GM12874 (cell line): ENCODE results near the gene LHPP.

Source experiments
- TF ChIP-seq, protein P1 (sequence below): IDR thresholded peaks from 2 replicates; pipeline ENCODE4 v1.5.1; 2011; ENCODE audit warnings: low read depth, mild to moderate bottlenecking, control low read depth, low read length, moderate library complexity; ENCODE audit not compliant: insufficient read depth

Gene LHPP

DNA sequence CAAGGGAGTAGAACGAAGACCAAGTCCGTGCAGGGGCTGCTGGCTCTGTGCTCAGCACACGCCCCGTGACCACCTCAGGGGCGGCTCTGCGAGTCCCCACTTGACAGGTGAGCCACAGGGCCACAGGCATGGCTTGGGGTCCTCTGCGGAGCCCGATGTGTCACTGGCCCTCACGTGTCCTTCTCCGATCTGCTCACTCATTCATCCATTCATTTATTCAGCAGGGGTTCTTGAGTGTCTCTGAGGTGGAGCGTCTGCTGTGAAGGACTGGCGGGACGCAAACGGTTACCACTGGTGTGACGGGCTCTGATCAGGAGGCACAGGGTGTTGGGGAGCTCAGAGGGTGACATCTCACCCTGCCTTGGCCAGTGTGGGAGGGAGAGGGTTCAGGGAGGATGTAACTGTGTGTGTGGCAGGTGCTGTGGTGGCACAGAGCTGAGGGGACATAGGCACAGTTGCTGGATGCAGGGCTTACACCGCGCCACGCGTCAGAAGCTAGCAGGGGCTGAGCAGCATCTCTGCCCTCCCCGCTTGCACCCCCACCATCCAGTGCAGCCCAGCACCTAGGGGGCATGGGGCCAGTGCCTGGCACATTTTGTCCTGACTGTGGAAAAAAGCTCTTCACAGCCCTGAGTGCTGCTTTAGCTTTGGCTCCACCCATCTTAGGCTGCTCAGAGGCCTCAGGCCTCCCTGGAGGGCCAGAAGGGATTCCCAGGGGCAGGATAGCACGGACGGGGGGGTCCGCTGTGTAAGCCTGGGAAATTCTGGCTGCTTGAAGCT, 116.8 kb downstream of the LHPP start:
- TF ChIP-seq, protein P1, sequence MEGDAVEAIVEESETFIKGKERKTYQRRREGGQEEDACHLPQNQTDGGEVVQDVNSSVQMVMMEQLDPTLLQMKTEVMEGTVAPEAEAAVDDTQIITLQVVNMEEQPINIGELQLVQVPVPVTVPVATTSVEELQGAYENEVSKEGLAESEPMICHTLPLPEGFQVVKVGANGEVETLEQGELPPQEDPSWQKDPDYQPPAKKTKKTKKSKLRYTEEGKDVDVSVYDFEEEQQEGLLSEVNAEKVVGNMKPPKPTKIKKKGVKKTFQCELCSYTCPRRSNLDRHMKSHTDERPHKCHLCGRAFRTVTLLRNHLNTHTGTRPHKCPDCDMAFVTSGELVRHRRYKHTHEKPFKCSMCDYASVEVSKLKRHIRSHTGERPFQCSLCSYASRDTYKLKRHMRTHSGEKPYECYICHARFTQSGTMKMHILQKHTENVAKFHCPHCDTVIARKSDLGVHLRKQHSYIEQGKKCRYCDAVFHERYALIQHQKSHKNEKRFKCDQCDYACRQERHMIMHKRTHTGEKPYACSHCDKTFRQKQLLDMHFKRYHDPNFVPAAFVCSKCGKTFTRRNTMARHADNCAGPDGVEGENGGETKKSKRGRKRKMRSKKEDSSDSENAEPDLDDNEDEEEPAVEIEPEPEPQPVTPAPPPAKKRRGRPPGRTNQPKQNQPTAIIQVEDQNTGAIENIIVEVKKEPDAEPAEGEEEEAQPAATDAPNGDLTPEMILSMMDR: no peak

DNA sequence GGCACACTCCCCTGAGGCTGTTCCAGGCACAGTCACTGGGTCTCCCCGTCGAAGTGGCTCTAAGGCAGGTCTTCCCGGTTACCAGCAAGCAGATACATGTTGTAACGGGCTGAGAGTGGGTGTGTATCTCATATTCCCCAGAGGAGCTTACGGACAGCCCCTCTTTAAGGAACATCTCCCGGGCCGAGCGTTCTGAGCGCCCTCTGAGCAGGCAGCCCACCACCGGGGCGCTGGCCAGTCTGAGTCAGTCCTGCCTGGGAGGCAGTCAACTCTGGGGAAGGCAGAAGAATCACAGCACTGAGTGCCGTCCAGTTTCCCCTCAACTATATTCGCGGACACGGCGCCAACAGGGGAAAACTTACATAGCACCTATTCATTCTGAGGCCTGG, 117.4 kb downstream of the LHPP start:
- TF ChIP-seq, protein P1: no peak

DNA sequence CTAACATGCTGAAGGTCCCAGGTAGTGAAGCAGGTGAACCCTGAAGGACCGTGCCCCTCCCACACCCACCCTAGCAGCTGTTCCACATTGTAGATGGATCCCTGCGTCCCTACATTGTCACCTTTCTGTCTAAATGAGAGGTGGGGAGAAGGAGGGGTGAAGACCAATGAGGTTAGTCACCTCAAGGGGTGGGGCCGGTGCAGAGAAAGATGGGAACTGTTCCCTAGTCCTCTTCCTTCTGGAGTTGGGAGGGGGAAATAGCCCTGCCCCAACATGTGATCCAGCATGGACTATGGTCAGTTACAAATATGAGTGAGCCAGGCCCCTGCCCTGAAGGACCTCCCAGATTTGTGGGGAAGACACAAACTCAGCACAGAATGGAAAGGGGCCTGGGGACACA, 124.5 kb downstream of the LHPP start:
- TF ChIP-seq, protein P1: no peak

DNA sequence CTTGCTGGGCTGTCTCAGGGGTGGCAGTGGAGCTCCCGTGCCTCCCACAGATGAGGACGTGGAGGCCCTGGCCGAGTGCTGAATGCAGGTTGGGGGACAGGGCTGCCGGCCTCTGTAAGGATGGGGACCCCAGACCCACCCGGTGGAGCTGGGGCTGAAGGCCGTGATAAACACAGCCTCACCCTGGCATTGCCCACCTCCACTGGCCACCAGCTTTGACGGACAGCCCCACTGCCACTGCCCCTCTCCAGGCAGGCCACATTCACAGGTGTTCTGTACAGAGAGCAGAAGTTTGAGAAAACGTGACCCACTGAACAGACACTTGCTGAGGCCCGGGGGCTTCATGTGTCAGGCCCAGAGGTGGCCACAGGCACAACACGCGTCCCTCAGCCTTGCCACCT, 126.2 kb downstream of the LHPP start:
- TF ChIP-seq, protein P1: no peak

DNA sequence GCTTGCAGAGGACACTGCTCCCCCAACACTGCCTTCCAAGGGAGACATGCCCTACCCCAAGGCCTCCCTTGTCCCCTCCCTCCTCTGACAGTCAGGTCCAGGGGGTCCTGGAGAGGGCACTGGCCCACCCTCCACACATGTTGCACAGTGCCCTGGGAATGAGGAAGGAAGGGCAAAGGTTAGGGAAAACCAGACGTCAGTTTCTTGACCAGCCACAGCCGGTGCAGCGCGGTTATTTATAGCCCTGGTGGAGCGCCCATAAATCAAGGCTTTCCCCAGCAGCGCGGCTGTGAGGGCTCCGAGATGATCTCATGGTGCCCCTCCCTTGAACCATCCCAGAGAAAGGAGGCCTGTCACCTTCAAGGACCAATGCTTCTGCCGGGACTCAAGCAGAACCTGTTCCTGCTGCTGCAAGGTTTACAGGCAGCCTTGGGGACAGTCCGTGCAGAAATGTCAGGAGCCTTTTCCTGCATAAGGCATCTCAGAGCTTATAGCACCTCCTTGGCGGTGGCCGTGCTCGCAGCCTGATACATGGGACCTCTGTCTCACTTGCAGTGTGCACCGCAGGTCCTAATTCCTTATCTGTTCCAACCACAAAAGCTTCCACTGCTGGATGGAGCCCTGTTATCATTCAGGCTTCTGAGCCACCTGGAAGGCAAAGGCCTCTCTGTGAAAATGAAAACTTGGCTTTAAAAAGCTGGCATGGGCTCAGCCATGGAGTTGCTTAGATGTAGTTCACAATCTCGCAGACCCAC, 127.3 kb downstream of the LHPP start:
- TF ChIP-seq, protein P1: no peak

DNA sequence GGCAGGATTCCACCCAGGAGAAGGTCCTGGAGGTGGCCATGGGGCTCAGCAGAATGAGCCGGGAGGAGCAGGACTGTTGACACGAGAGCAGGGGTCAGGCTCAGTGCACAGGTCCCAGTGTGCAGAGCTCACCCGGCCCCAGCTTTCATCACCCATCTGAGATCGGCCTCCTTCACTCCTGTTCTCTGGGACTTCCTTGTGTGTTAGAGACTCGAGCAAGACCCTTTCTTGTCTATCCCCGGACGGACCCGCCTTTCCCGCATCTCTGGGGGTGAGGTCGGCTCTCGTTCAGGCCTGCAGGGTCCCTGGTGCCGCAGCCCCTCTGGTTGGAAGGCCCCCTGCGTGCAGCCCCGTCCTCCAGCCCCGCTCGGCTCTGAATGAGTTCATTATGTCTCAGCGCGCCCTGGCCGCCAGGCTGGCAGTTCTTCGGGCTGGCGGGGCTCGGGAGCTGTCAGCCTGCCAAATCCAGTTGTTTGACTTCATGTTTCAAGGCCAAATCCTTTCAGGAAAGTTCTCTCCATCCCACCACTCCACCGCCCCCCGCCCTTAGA, 127.9 kb downstream of the LHPP start:
- TF ChIP-seq, protein P1: no peak
